Duodenal mucosa (tissue), 2 donors: ENCODE measurements around the gene REEP2.

ENCODE experiments used
- H3K27ac ChIP-seq: one replicate; pipeline ENCODE4 v1.7.0; 2013; ENCODE audit warnings: low read depth, low read length
- H3K27me3 ChIP-seq, 2 donors: one replicate each; pipeline ENCODE4 v1.7.0; 2013; ENCODE audit warnings: low read length in 2 of 2, control low read depth in 1 of 2; ENCODE audit not compliant: insufficient read depth in 2 of 2, control insufficient read depth in 1 of 2
- H3K36me3 ChIP-seq, 2 donors: one replicate each; pipeline ENCODE4 v1.7.0; 2013; ENCODE audit warnings: low read length in 2 of 2, control low read depth in 1 of 2; ENCODE audit not compliant: insufficient read depth in 2 of 2, control insufficient read depth in 1 of 2
- H3K4me1 ChIP-seq, 2 donors: one replicate each; pipeline ENCODE4 v1.7.0; 2013; ENCODE audit warnings: low read length in 2 of 2, control low read depth in 1 of 2; ENCODE audit not compliant: insufficient read depth in 2 of 2, control insufficient read depth in 1 of 2
- H3K4me3 ChIP-seq, 2 donors: one replicate each; pipeline ENCODE4 v1.7.0; 2013; ENCODE audit warnings: low read length in 2 of 2, low read depth in 1 of 2
- H3K9ac ChIP-seq, 2 donors: one replicate each; pipeline ENCODE4 v1.7.0; 2013; ENCODE audit warnings: low read length in 2 of 2, low read depth in 1 of 2
- H3K9me3 ChIP-seq, 2 donors: one replicate each; pipeline ENCODE4 v1.7.0; 2013; ENCODE audit warnings: low read length in 2 of 2, control low read depth in 1 of 2; ENCODE audit not compliant: control insufficient read depth in 1 of 2

Gene REEP2

DNA sequence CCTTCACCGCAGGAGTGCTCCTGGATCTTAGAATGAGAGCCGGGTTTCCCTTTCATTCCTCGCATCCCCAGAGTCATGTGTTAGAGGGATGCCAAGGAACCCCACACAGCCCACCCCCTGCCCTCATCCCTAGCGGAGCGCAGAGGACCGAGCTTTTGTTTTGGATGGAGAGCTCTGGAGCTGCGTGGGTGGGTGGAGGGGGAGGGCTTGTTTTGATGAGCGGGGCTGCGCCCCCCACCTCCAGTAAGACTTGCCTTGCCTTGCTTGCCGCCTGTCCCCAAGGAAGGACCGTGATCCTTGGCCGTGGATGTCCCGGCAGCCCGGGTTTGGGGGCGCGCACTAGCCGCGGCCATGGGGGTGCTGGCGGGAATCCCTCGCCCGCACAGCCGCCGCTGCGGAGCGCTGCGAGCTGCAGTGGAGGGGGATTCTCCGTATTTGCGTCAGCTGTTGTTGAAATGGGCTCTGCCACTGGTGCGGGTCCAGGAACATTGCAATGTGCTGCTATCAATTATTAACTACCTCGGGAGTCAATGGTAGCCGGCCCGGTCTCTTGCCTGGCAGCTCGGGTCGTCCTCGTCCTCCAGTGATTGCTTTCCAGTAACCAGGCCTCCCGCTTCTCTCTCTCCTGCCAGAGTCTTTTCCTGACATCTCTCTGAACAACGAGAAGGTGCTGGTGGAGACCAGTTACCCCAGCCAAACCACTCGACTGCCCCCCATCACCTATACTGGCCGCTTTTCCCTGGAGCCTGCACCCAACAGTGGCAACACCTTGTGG lies 27.5 kb downstream of the REEP2 start:
- no peak overlapping the region for H3K27ac ChIP-seq
- H3K4me3 ChIP-seq, result peak overlapping the region; percentile 80 to 84
- H3K9ac ChIP-seq, result peak overlapping the region; percentile 67 to 74
- H3K9me3 ChIP-seq, result no peaks in the 10 kb centered on the region
- H3K27me3 ChIP-seq, result no peaks in the 10 kb centered on the region
- H3K4me1 ChIP-seq, result peaks cover 12 to 27% of the 10 kb centered on the region in 2 donors
- H3K36me3 ChIP-seq, result peaks cover 0 to 10% of the 10 kb centered on the region in 2 donors

GRCh38 chr5:138466900-138467710 lies 28.2 kb downstream of the REEP2 start:
- H3K27ac ChIP-seq, result no peak overlapping the region

GRCh38 chr5:138467711-138468132 lies 28.9 kb downstream of the REEP2 start:
- H3K4me3 ChIP-seq, result peak overlapping the region; percentile 80 to 84
- no peaks in the 10 kb centered on the region for H3K27me3 ChIP-seq
- H3K4me1 ChIP-seq, result peaks cover 8 to 27% of the 10 kb centered on the region in 2 donors
- H3K27ac ChIP-seq, result no peak overlapping the region
- no peaks in the 10 kb centered on the region for H3K9me3 ChIP-seq
- no peak overlapping the region for H3K9ac ChIP-seq
- peaks cover 0 to 10% of the 10 kb centered on the region in 2 donors for H3K36me3 ChIP-seq

More at GRCh38 chr5:138466900-138467710, 28.2 kb downstream of the REEP2 start:
- no peaks in the 10 kb centered on the region for H3K27me3 ChIP-seq
- no peaks in the 10 kb centered on the region for H3K9me3 ChIP-seq
- H3K4me1 ChIP-seq, result peaks cover 8 to 27% of the 10 kb centered on the region in 2 donors
- H3K9ac ChIP-seq, result peak overlapping the region; percentile 67 to 74
- H3K36me3 ChIP-seq, result peaks cover 0 to 10% of the 10 kb centered on the region in 2 donors
- H3K4me3 ChIP-seq, result peak overlapping the region; percentile 80 to 84

DNA sequence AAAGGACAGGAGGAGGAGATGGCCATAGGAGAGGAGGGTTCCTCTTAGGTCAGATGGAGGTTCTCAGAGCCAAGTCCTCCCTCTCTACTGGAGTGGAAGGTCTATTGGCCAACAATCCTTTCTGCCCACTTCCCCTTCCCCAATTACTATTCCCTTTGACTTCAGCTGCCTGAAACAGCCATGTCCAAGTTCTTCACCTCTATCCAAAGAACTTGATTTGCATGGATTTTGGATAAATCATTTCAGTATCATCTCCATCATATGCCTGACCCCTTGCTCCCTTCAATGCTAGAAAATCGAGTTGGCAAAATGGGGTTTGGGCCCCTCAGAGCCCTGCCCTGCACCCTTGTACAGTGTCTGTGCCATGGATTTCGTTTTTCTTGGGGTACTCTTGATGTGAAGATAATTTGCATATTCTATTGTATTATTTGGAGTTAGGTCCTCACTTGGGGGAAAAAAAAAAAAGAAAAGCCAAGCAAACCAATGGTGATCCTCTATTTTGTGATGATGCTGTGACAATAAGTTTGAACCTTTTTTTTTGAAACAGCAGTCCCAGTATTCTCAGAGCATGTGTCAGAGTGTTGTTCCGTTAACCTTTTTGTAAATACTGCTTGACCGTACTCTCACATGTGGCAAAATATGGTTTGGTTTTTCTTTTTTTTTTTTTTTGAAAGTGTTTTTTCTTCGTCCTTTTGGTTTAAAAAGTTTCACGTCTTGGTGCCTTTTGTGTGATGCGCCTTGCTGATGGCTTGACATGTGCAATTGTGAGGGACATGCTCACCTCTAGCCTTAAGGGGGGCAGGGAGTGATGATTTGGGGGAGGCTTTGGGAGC lies 29.5 kb downstream of the REEP2 start:
- Histone ChIP-seq H3K4me3 (peak overlapping the region in 1 of 2 donors; percentile 84), H3K27me3 (no peaks in the 10 kb centered on the region), H3K9me3 (no peaks in the 10 kb centered on the region), H3K27ac (no peak overlapping the region), H3K36me3 (peaks cover 0 to 10% of the 10 kb centered on the region in 2 donors), H3K4me1 (peaks cover 8 to 24% of the 10 kb centered on the region in 2 donors), H3K9ac (no peak overlapping the region)

- H3K9ac ChIP-seq, result no peak overlapping the region
- no peaks in the 10 kb centered on the region for H3K27me3 ChIP-seq
- H3K9me3 ChIP-seq, result no peaks in the 10 kb centered on the region
- H3K4me1 ChIP-seq, result peaks cover 8 to 20% of the 10 kb centered on the region in 2 donors
- no peak overlapping the region for H3K4me3 ChIP-seq
- H3K36me3 ChIP-seq, result peaks cover 0 to 10% of the 10 kb centered on the region in 2 donors
- no peak overlapping the region for H3K27ac ChIP-seq
Measured at GRCh38 chr5:138468966-138469539, 30.2 kb downstream of the REEP2 start.

DNA sequence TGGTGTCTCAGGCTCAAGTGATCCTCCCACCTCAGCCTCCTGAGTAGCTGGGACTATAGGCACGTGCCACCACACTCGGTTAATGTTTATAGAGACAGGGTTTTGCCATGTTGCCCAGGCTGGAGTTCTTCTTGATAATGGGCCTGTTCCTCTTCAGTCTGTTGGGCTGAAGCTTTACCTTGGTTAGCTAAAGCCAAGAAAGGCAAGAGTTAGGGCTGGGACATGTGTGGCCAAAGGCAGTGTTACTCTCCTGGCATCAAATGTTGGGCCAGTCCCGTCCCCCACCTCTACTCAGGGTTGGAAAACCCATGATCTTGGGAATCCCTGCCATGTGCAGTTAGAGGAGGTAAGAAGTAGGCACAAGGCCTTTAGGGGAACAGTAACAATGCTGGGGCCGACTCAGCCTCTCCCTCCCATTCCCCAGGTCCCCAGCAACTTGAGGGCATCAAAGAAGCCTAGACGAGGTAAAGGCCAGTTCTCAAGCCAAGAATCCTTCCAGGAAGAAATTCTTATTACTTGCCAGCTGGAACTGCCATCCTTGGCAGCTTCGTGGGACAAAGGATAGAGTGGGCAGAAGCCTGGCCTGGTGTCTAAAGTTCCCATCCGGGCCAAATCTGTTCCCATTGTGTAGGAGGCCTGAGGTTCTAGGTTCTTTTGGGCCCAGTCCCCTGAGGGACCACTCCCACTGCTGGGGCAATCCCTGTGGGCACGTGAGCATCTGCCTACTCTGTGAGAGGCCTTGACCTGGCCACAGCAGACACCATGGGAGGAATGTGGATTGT lies 30.9 kb downstream of the REEP2 start:
- no peak overlapping the region for H3K4me3 ChIP-seq
- peaks cover 8 to 20% of the 10 kb centered on the region in 2 donors for H3K4me1 ChIP-seq
- H3K36me3 ChIP-seq, result peaks cover 0 to 10% of the 10 kb centered on the region in 2 donors
- H3K27ac ChIP-seq, result no peak overlapping the region
- H3K9me3 ChIP-seq, result no peaks in the 10 kb centered on the region
- no peak overlapping the region for H3K9ac ChIP-seq
- H3K27me3 ChIP-seq, result no peaks in the 10 kb centered on the region

DNA sequence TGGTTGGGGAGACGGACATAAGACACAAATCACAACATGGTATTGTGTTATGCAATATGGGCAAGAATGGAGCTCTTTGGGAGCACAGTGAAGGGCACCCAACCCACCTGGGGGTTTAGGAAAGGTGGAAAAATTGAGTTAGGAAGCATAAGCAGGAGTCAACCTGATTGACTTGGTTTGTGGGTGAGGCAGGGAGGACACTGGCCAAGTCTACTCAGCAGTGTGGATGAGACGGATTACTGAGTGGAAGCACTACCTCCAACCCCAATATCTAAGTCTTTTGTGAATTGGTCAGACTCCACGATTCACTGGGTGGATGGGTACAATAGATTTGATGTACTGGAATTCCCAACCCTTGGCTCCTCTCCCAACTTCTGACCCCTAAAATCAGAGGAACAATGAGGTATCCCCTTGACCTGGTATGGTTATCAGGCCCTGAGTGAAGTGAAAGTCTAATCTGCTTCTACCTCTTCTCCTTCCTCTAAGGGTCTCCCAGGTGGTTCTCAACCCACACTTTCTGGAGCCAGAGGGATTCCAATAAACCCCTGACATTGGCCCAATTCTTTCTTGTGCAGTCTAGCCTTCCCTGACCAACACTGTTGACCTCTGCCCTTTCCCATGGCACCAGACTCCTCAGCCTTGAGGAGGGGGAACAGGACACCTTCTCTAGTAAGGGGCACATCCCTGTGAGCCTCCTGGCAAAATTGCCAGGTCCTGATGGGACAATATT lies 31.6 kb downstream of the REEP2 start:
- H3K27ac ChIP-seq, result no peak overlapping the region

DNA sequence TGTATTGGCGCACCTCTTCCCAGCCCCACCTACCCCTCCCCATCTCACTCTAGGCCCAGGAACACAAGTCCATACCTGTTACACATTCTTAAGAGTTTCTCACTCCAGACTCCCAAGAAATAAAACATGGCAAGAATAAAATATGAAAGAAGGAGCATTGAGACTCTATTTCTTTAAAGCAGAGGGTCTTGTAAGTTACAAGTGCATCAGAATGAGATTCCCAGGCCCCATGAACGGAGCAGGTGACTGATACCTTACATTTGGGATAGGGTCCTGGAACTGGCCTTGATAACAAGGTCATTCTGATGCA lies 32.1 kb downstream of the REEP2 start:
- H3K27me3 ChIP-seq, result no peaks in the 10 kb centered on the region
- H3K9me3 ChIP-seq, result no peaks in the 10 kb centered on the region
- H3K27ac ChIP-seq, result no peak overlapping the region

More for the DNA sequence above, 31.6 kb downstream of the REEP2 start:
- Histone ChIP-seq H3K9ac (no peak overlapping the region), H3K9me3 (no peaks in the 10 kb centered on the region), H3K4me1 (peaks cover 8 to 20% of the 10 kb centered on the region in 2 donors), H3K27me3 (no peaks in the 10 kb centered on the region), H3K4me3 (no peak overlapping the region), H3K36me3 (peaks cover 0 to 10% of the 10 kb centered on the region in 2 donors)

More for the DNA sequence above, 32.1 kb downstream of the REEP2 start:
- peaks cover 8 to 15% of the 10 kb centered on the region in 2 donors for H3K4me1 ChIP-seq
- H3K4me3 ChIP-seq, result no peak overlapping the region
- peaks cover 0 to 10% of the 10 kb centered on the region in 2 donors for H3K36me3 ChIP-seq
- H3K9ac ChIP-seq, result no peak overlapping the region
